ENCODE results near the gene ADGRL3. TPM values are rescaled to one million over a fixed set of nuclear protein-coding genes. Genes with fewer than 3 reads are reported as not detected.
"Not testable (repeated sequence)": the region's sequence is repeated elsewhere in the genome, so short reads cannot be mapped to it uniquely, and the experiment has no call there.

Gene ADGRL3
- total RNA-seq, 1 donor from 2014 or later = 6.1 TPM

DNA sequence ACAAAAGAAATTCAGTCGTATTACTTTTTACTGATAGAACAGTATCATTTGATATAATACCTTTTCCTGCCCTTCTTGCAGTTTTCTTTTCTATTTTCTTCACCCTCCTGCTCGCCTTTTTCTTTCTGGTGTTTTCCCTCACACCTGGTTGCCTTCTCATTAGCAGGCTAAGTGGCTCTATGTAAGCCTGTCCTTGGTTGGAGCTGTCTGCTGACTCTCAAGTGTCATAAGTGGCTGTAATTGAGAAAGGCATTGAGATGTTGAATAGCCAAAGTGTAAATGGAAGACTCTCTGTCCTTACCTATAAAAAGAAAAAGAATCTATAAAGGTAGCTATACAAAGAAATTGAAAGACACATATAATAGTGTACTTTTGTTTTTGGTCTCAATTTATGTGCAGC, 180.7 kb downstream of the ADGRL3 start:
- Histone ChIP-seq H3K27ac (replicated peaks) (no peak overlapping the region), H3K36me3 (no peaks in the 10 kb centered on the region), H3K4me3 (no peak overlapping the region), H3K4me1 (peaks cover 6% of the 10 kb centered on the region), H3K27me3 (ENCODE audit: low read depth) (no peaks in the 10 kb centered on the region), H3K9me3 (replicated peaks) (peaks cover 13% of the 10 kb centered on the region)
- no peak for DNase-seq
- TF ChIP-seq, protein P1, sequence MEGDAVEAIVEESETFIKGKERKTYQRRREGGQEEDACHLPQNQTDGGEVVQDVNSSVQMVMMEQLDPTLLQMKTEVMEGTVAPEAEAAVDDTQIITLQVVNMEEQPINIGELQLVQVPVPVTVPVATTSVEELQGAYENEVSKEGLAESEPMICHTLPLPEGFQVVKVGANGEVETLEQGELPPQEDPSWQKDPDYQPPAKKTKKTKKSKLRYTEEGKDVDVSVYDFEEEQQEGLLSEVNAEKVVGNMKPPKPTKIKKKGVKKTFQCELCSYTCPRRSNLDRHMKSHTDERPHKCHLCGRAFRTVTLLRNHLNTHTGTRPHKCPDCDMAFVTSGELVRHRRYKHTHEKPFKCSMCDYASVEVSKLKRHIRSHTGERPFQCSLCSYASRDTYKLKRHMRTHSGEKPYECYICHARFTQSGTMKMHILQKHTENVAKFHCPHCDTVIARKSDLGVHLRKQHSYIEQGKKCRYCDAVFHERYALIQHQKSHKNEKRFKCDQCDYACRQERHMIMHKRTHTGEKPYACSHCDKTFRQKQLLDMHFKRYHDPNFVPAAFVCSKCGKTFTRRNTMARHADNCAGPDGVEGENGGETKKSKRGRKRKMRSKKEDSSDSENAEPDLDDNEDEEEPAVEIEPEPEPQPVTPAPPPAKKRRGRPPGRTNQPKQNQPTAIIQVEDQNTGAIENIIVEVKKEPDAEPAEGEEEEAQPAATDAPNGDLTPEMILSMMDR (IDR thresholded peaks at IDR 0.05; ENCODE audit: borderline replicate concordance) = no peak
- intact Hi-C loops (cut with micrococcal nuclease) = no loop called here

DNA sequence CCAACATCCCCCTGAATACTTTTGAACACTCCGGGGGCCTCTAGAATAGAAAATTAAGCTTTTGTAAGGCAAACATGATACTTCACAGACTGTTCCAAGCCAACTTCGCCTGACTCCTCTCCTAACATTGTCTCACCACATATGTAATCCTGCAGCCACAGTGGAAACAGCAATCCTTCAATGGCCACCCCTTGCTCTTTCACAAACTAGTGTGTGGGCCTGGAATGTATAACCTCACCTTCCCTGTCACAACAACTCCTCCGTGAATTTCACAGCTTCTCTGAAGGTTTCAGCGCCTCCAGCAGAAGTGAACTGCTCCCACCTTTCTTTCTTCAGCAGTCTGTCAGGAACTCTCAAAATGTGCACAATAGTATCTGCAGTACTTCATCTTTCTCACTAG, 185.1 kb downstream of the ADGRL3 start:
- TF ChIP-seq, protein P1 (IDR thresholded peaks at IDR 0.05; ENCODE audit: borderline replicate concordance) = no peak
- DNase-seq = no peak
- Histone ChIP-seq H3K27ac (replicated peaks) (no peak overlapping the region), H3K36me3 (no peaks in the 10 kb centered on the region), H3K4me1 (peaks cover 6% of the 10 kb centered on the region), H3K27me3 (ENCODE audit: low read depth) (no peaks in the 10 kb centered on the region), H3K4me3 (no peak overlapping the region), H3K9me3 (replicated peaks) (no peaks in the 10 kb centered on the region)
- intact Hi-C loops (cut with micrococcal nuclease) = no loop called here

DNA sequence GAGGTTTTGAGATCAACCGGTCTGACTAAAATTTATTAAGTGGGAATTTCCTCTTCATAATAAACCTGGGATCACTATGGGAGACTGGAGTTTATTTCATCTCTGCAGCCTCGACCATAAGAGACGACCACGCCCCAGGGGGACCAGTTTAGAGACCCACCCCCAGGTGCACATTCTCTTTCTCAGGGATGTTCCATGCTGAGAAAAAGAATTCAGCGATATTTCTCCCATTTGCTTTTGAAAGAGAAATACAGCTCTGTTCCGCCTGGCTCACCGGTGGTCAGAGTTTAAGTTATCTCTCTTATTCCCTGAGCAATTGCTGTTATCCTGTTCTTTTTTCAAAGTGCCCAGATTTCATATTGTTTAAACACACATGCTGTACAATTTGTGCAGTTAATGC, 187.2 kb downstream of the ADGRL3 start:
- H3K36me3 ChIP-seq; H3K9me3 ChIP-seq (replicated peaks); intact Hi-C loops (cut with micrococcal nuclease); H3K27me3 ChIP-seq (ENCODE audit: low read depth); H3K4me1 ChIP-seq; H3K4me3 ChIP-seq; H3K27ac ChIP-seq (replicated peaks); DNase-seq: not testable (repeated sequence)

DNA sequence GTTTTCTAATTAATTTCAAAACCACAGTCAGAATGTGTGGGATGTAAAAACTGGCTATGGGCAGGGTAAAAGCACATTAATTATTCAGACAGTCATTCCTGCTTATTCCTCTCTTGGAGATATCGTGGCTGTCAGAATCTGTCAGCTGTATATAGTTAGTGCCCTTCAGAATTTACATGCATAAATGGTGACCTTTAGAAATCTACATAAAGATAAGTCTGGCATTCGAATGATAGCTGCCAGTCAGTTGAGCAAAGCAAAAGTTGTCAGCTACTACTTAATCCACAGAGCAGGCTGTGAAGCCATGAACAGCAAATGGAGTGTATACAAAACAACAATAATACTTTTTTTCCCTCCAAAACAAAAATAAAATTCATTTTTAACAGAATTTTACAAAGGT, 189.5 kb downstream of the ADGRL3 start:
- Histone ChIP-seq H3K4me3 (no peak overlapping the region), H3K27ac (replicated peaks) (no peak overlapping the region), H3K9me3 (replicated peaks) (no peaks in the 10 kb centered on the region), H3K4me1 (peaks cover 6% of the 10 kb centered on the region), H3K36me3 (no peaks in the 10 kb centered on the region), H3K27me3 (ENCODE audit: low read depth) (no peaks in the 10 kb centered on the region)
- intact Hi-C loops (cut with micrococcal nuclease) = no loop called here
- TF ChIP-seq, protein P1 (IDR thresholded peaks at IDR 0.05; ENCODE audit: borderline replicate concordance) = no peak
- DNase-seq = no peak

DNA sequence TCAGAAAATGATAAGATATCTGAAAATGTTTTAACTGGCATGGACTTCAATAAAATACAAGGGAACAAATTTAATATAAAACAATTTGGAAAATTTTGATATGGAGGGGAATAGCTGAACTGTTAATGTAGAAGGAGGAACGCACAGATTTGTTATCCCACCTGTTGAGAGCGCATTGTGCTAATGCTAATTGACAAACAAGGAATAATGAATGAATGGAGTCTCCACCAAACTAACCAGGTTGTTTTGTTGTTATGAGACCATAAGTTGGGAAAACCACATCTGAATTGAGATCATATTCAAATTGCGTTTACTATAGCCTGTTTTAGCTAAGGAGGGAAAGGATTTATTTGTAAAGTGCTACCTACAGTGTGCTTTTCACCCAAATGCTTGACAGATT, 195.6 kb downstream of the ADGRL3 start:
- no peaks in the 10 kb centered on the region for H3K9me3 ChIP-seq (replicated peaks)
- H3K27ac ChIP-seq (replicated peaks) = no peak overlapping the region
- intact Hi-C loops (cut with micrococcal nuclease) = no loop called here
- H3K4me1 ChIP-seq = no peaks in the 10 kb centered on the region
- no peak overlapping the region for H3K4me3 ChIP-seq
- H3K36me3 ChIP-seq = no peaks in the 10 kb centered on the region
- TF ChIP-seq, protein P1 (IDR thresholded peaks at IDR 0.05; ENCODE audit: borderline replicate concordance) = no peak
- H3K27me3 ChIP-seq (ENCODE audit: low read depth) = no peaks in the 10 kb centered on the region
- no peak for DNase-seq

DNA sequence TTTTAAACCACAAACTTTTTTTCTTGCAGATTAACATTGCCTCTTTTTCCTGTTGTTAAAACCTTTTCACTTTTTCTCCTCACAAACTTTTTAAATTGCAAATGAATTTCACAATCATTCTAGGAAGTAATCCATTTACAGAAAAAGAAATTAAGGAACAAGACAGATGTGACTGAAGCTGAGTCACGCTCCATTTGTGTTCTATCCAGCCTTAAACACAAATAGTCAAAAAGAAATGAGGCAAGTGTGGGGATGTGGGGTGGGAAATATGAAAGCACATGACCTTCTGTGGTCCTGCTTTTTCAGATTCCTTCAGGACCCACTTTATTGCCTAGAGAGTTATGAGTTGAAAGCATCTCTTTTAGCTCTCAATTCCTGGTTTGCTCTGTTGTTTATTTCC, 197.0 kb downstream of the ADGRL3 start:
- Histone ChIP-seq H3K4me1 (no peaks in the 10 kb centered on the region), H3K36me3 (no peaks in the 10 kb centered on the region), H3K4me3 (no peak overlapping the region), H3K27me3 (ENCODE audit: low read depth) (no peaks in the 10 kb centered on the region), H3K9me3 (replicated peaks) (no peaks in the 10 kb centered on the region), H3K27ac (replicated peaks) (peak overlapping the region; percentile 13)
- TF ChIP-seq, protein P1 (IDR thresholded peaks at IDR 0.05; ENCODE audit: borderline replicate concordance) = no peak
- no peak for DNase-seq
- intact Hi-C loops (cut with micrococcal nuclease) = no loop called here
